Embryonic facial prominence (tissue), 1 donor: ENCODE measurements around the gene QSOX2.

Source experiments
- DNase-seq: peaks from one replicate; pipeline ENCODE4 v3.0.0-alpha.2; 2016; ENCODE audit errors: extremely low spot score

Gene QSOX2

DNA sequence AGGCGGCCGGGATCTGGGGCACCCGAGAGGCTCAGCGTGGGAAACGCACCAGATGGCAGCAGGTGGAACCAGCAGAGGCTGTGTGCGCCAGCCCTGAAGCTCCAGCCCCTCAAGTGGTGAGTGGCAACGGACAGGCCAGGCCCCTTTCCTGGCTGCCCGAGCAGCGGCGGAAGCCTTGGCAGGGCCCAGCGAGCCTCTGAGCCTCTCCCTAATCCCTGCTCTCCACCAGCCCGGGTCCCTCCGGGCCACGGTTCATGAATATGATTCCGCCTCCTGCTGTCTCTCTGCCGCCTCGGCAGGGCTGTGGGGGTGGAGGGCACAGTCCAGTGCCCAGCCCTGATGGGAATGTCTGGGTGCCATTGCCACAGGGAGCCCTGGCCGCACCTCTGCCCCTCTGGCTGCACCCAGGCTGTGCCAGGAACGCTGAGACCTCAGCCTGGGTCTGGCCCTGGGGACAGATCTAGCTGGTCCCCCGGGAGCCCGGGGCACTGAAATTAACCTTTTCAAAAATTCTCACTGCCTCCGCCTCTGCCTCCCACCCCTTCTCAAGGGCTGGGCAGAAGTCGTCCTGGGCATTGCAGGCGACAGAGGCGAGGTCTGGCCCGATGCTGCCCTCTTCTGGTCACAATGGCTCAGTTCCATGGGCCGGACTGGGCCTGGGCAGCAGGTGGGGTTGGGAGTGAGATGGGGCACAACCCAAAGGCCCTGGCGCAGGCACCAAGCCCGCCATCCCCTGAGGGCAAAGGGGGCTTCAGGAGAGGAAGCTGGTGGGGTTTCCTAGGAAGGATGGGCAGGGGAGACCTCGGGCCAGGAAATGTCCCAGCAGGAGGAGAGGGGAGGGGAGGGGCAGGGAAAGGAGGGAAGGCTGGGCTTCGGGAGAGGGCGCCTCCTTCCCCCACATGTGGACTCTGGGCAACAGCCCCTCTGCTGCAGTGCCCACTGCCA is 38.0 kb upstream of the QSOX2 start:
- DNase-seq = no peak

DNA sequence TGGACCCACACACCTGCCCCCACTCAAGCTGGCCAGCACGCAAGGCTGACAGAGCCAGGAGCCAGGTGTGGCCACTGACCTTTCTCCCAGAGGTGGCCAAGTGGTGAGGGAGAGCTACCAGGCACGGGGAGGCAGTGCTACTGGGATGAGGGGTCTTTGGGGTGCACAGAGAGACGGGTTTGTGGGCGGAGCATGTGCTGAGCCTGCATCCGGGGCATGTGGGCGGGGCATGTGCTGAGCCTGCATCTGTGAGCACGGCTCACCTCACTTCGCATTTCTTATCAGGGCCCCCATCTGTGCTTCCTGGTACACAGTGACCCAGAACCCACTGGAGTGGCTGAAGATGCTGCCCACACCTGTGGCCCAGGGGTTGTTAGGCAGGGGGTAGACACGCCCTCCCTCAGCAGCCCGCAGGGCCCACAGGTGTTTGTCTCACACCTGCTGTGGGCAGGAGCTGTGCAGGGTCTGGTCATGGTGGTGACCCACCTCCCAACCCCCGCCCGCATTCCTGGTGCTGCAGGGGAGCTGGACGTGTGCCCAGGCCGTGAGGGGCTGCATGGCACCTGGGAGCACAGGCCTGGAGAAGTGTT is 36.8 kb upstream of the QSOX2 start:
- no peak for DNase-seq

DNA sequence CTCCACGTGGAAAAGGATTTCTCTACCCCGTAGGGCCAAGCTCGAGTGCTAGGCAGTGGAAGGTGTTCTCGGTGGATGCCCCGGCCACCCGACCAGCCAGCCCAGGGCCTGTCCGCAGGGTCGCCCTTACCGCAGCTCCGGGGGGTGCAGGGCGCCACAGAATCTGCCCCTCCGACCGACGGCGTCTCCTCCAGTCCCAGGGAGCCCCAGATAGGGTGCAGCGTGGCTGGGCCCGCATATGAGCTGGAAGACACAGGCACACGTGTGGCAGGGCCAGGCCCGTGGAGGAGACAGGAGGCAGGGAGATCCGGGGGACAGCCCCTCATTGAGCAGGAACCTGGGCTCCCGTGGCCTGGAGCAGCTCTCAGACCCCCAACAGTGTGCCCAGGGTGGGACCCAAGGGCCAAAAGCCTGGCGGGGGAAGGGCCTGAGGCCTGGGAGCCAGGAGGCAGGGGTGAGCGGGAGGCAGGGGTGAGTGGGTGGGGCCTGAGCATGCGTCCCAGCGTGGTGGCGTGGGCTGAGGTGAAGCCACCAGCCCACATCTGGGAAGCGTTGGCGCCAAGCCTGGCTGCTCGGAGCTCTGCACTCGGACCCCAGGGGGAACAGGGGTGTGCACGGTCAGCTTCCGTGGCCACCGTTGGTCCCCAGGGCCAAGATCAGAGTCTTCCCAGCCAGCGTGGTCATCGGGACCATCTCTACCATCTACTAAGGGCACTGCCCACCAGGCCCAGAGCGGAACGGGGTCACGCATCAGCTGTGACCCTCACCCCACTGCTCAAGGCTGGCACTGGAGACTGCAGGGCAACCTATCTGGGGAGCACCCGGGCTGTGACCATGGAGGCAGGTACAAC is 36.0 kb upstream of the QSOX2 start:
- no peak for DNase-seq

DNA sequence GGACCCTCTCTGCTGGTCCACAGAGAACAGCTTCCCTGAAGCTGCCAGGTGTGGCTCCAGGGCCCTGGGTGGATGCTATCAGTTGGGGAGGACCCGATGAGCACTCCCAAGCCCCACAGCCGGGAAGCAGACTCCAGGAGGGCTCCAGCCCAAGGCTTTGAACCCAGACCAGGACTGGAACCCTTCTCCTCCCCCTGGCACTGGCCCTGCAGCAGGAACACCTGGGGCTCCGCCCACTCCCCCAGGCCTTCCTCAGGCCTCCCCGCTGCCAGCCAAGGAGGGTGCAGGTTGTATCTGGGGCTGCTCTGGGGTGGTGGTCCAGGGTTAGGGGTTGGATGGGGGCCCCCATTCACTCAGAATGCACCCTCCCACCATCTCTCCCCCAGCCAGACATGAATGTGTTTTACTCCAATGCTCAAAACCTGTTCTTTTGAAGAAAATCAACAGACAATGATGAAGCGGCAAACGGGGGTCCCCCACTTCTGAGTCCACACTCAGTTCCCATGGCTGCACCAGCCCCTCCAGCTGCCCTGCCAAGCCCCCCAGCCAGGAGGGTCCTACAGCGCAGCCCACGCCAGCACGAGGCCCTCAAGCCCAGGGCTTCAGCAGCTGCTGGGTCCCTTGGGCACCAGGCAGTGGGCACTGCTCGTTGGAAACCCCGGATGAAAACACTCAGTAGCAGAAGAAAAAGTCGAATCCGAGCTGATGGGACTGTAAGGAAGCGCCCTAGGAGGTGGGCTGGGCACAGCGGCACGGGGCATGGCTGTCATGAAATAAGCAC is 35.1 kb upstream of the QSOX2 start:
- no peak for DNase-seq

DNA sequence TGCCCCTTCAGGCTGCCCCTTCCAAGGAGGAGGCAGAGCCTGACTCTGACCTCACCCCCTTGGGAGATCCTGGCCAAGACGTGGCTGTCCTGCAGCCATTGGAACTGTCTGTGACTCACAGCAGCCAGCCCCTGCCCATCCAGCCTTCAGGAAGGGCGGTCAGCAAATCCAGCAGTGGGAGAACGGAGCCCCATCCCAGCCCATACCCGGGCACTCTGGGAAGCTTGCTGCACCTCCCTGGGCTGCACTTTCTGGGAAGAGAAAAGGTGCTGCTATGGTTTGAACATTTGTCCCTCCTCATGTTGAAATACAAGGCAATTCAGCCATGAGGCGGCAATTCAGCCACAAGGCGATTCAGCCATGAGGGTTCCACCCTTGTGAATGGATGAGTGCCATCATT is 33.9 kb upstream of the QSOX2 start:
- DNase-seq = no peak

DNA sequence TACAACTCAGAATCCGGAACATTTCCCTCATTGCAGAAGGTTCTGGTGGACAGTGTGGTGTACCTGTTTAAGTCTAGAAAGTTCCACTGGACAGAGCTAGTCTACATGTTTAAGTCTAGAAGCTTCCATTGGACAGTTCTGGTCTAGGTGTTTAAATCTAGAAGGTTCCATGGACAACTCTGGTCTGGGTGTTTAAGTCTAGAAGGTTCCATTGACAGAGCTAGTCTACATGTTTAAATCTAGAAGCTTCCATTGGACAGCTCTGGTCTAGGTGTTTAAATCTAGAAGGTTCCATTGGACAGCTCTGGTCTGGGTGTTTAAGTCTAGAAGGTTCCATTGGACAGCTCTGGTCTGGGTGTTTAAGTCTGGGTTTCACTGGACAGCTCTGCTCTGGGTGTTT is 33.3 kb upstream of the QSOX2 start:
- DNase-seq = no peak

DNA sequence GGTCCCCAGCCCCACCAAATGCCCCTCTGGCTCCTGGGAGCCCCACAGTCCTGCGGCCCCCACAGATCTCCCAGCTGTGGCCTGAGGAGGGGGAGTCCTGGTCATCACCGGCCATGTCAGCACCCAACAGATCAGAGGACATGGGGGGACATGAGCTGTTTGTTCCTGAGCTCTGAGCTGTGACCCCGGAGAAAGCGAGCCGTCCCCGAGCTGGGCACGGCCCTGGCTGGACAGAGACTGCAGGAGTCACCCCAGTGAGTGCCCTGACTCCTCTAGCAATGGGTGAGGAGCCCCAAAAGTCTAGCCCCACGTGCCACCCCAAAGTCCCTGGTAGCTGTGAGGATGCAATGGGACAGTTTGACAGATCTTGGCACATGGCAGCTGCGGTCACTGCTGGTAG is 32.6 kb upstream of the QSOX2 start:
- no peak for DNase-seq

DNA sequence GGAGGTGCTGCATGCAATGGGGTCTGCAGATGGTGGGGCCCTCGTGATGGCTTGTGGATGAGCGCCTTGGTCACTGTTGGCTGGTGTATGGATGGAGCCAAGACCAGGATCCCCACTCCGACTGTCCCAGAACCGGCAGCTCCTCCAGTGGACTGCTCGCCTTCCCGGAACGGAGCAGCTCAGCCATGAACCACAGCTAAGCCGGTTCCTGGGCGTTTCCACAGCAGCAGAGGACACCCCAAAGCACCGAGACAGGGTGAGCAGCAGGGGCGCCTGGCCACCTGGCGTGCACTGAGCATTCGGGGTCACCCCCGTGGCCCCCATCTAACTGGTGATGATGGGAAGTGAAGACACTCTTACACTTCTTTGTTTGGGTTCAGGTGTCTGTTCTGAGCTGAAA is 32.1 kb upstream of the QSOX2 start:
- DNase-seq = no peak

DNA sequence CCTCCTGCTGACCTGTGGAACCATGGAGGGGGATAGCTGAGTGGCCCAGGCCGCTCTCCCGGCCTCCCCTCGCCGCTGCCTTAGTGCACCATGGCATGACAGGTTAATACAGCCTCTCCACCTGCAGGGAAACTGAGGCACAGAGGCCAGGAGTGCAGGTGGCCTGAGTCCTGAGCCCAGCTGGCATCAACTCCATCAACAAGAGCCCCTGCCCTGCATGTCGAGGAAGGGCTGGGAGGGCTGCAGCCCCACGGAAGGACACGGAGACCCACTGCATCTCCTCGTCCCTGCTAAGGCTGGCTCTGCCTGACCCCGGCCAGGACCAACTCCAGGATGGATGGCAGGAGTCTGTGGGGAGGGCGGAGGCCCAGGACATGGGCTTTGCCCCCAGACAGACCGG is 31.1 kb upstream of the QSOX2 start:
- DNase-seq = no peak

DNA sequence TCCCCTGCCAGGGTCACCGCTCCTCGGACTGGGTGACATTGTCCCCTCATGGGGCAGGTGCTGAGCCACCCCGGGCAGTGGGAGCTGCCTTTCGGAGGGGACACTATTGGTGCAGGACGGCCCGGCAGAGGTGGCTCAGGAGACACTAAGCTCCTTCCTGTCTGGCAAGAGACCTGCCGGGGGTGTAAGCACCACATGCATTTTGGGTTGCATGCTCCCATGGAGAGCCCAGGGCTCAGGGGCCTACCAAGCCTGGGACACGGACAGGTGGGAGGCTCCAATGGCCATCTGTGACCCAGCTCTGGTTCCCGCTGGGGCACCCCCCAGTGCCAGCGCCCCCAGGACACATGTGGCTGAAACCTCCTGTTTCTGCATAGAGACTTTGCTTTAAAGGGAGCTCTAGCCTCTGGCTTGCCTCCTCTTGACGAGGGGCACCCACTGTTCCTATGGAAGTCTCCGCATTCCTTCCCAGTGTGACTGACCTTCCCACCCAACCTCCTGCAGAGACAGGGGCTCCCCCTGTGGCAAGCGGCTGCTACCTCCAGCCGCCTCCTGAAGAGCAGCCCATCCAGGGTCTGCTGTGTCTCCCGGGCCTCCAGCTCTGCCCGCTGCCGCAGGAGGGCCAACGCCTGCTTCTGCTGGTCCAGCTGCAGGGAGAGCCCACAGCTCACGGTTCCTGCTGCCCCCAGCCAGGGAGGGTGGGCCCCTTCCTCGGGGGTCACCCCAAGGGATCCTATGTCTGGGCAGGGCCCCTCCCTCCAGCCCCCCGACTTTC is 30.2 kb upstream of the QSOX2 start:
- no peak for DNase-seq

DNA sequence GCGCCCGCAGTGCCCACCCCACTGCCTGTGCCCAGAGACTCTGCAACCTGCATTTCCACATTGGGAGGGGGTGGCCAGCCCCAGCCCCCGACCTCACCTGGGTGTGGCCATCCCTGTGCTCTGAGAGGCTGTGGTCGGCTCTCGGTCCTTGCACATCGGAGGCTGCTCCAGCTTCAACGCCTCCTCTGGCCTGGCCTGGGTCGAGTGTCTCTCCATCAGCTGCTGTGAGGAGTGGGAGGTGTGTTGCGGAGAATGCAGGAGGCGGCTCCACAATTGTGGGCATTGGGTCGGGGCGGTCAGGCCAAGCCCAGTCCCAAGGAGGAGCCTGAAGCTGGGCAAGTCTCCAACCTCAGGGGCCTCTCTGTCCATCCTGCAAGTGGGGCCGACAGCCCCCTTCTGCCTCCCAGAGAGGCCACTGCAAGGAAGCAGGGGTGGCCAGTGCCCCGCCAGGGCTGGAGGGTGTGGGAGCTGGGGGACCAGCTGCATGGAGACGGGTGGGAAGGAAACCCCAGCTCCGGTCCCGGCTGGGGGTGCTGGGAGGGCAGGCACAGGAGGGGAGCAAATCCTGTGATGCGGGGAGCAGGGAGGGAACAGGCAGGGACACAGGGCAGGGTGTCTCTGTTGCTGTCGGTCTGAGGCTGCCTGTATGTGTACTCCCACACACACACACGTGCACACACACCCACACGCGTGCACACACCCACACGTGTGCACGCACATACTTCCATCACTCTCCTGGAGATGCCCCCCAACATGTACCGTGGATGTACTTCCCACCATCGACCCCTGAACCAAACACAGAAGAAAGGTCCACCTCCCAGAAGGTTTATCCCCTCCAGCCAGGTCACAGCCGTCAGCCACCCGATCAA is 29.4 kb upstream of the QSOX2 start:
- DNase-seq = no peak

DNA sequence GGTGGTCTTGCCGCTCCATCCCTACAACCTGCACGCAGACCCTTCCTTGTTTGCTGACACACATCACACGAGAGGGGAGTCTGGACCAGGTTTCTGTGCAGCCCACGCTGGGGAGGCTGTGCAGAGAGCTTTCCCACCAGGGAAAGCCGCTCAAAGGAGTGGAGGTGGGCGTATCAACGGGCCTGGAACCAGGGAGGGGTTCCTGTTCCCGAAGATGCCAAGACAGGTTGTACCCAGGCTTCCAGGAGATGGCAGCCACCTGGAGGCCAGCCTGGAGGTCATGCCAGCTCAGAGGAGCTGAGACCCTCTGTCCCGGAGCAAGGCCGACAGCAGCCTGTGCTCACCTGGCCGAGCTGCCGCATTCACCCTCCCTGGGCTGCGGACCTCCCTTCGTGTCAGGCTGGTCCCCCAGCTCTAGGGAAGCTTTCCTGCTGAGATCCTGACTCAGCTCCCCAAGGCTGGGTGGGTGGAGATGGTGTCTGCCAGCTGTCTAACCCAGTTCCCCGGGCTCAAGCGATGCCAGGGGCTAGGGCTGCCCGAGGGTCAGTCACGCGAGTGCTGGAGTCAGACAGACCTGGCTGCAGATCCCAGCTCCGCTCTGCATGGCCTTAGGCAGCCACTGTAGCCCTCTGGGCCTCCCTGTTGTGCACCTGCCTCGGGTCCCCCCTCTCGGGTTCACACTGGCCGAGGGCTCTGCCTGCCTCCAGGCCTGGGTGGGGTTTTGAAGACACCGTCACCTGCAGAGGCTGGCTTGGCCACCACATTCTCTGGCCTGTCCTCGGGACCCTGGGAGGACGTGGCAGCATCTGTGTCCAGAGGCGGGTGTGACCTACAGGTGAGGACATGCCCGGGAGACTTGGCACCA is 28.5 kb upstream of the QSOX2 start:
- DNase-seq = no peak

DNA sequence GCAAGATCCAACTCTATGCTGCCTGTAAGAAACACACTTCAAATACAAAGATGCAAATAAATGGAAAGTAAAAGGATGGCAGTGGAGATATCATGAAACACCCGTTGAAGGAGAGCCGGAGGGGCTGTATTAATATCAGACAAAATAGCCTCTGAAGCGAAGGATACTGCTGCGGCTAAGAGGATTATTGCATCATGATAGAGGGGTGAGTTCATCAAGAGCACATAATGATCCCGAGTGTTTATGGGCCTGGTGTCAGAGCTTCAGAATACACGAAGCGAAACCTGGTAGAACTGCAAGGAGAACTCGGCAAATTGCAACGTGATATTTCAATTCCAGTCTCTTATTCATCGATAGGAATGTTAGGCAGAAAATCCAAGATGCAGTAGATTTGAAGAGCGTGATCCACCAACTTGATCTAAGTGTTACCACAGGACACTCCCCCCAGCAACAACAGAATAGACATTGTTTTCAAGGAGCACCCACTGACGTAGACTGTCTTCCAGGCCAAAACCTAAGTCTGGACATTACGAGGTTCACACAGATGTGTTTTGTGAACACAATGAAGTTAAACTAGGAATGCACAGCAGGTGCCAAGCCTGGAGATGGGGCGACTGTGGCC is 27.7 kb upstream of the QSOX2 start:
- DNase-seq = no peak

DNA sequence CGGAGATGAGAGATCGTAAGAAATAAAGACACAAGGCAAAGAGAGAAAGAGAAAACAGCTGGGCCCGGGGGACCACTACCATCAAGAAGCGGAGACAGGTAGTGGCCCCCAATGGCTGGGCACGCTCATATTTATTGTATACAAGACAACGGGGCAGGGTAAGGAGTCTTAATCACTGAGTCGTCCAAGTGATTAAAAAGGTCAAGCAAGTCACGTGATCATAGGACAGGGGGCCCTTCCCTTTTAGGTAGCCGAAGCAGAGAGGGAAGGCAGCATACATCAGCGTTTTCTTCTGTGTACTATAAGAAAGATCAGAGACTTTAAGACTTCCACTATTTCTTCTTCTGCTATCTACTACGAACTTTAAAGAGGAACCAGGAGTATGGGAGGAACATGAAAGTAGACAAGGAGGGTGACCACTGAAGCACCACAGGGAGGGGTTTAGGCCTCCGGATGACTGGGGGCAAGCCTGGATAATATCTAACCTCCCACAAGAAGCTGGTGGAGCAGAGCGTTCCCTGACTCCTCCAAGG is 24.6 kb upstream of the QSOX2 start:
- no peak for DNase-seq

DNA sequence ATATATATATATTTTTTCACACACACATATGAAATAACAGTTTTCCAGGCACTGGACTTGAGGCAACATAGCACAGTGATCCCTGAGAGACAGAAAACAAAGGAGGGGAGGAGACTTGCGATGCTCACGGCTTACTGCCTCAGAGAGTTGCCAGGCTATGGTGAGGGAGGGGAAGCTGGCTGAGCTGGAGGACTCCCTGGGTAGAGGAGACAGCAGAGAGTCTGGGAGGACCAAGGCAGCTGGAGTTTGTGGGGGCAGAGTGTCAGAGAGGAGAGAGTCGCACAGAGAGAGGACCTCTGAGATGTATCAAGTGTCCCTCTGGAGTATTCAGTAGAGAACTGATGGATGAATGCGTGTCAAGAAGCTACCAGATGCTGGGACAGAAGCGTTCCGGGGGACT is 23.1 kb upstream of the QSOX2 start:
- no peak for DNase-seq

DNA sequence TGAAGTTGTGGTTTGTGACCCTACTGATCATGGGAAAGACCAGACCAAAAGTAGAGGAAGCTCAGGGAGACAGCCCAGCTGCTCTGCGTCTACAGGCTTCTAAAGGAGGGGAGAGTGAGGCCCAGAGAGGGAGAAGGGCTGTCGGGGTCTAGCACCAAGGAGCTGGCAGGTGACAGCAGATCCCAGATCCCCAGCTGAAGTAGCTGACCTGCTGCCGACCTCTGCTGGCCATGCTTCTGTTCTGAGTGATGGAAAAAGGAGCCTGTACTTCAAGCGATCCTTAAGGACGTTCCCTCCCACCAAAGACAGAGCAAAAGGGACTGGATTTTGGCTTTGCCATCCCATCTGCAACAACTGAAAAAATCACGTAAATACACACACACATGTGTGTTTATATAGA is 22.7 kb upstream of the QSOX2 start:
- DNase-seq = no peak

DNA sequence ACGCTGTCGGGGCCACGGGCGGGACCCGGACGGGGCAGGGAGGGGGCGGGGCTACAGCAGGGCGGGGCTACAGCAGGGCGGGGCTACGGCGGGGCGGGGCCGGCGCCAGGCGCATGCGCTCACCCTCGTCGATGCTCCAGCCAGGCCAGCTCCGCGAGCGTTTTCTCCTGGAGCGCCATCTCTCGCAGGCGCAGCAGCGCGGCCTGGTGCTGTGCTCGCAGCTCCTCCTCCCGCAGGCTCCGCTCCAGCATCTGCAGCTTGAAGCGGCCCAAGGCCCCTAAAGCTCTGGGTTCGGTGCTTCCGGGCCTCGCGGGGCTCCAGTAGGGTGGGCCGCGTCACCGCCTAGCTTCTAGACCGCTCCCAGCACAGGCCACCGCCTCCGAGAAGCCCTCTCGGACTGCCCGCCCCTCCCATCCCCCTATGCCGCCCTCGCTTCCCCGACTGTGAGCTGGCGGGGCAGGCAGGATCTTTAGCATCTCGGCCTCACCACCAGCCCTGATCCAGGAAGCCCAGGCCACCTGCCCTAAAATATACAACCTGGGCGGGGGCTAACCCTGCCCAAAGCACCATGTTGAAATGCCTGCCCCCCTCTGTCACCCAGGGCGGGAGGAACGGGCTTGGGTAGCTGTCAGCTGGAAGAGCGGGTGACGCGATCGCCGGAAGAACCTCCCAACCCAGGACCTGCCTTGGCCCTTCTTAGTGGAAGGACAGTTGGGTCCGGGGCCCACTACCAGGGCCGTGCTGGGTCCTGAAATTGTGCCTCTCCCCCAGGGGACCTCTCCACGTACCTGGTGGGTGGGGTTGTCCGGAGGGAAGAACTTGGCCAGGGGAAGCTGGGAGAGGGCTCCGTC is 21.9 kb upstream of the QSOX2 start:
- DNase-seq = peak; percentile 64
